Esophagus squamous epithelium (tissue), 5 donors: ENCODE results near the gene SLCO6A1. TPM values are rescaled to one million over a fixed set of nuclear protein-coding genes. Genes with fewer than 3 reads are reported as not detected.

ENCODE experiments used
- DNase-seq: peaks from one replicate; lab custom pipeline; 2025; lab: John Stamatoyannopoulos, UW
- H3K27ac ChIP-seq, 4 donors: fragments of 200-600 bp; sonication (generic); one replicate each; pipeline ENCODE4 v1.5.1; 2016 to 2019; ENCODE audit warnings: mild to moderate bottlenecking in 1 of 4
- H3K27me3 ChIP-seq, 4 donors: fragments of 200-600 bp; sonication (generic); 1 replicate in 3 of 4; 2 replicates in 1 of 4; pipeline versions ENCODE4 v1.5.1 to v1.6.0; 2017 to 2021; ENCODE audit warnings: antibody characterized with exemption in 1 of 4
- H3K36me3 ChIP-seq, 3 donors: fragments of 200-600 bp; sonication (generic); one replicate each; pipeline ENCODE4 v1.5.1; 2016 to 2019
- H3K4me1 ChIP-seq, 3 donors: fragments of 200-600 bp; sonication (generic); one replicate each; pipeline ENCODE4 v1.5.1; 2017 to 2019
- H3K4me3 ChIP-seq, 4 donors: fragments of 200-600 bp; sonication (generic); 1 replicate in 3 of 4; 2 replicates in 1 of 4; pipeline ENCODE4 v1.5.1; 2016 to 2019; ENCODE audit warnings: mild to moderate bottlenecking in 2 of 4, moderate library complexity in 1 of 4
- H3K9me3 ChIP-seq, 3 donors: fragments of 200-600 bp; sonication (generic); one replicate each; pipeline ENCODE4 v1.5.1; 2016 to 2019
- CTCF ChIP-seq, 6 experiments: fragments of 450-650 bp in 4 of 6; fragments of 200-600 bp in 2 of 6; sonication (generic) in 2 of 6; IDR thresholded peaks; one replicate each; pipeline ENCODE4 v1.5.1; 2016 to 2019; ENCODE audit warnings: antibody characterized with exemption in 6 of 6, mild to moderate bottlenecking in 4 of 6, moderate library complexity in 4 of 6
- POLR2A ChIP-seq, 4 donors: fragments of 450-650 bp; IDR thresholded peaks; one replicate each; pipeline ENCODE4 v1.6.1; 2017; ENCODE audit warnings: antibody characterized with exemption in 4 of 4, mild to moderate bottlenecking in 4 of 4, moderate library complexity in 3 of 4
- WGBS, 2 donors: methylation state at CpG; one replicate each; pipeline ENCODE4 v1.1.5; 2018; 5-methylcytosine and 5-hydroxymethylcytosine counted together
- intact Hi-C: fragments of 100-400 bp; cut with DNase I; formaldehyde crosslinking; loops from one replicate; pipeline ENCODE4 v1.15.0; 2022
- total RNA-seq, 4 donors: library from RNA; depleted of rRNA; stranded (reverse); fragments of >200 nt; gene quantifications; one replicate each; pipeline ENCODE4 v1.1.0, GENCODE V29; 2016
- donor health status: DM: yes; HTN: yes; CAD: no.

Gene SLCO6A1
- total RNA-seq, 4 donors from 2014 or later, result not detected

GRCh38 chr5:102532123-102532522 is 33.3 kb upstream of the SLCO6A1 start:
- Histone ChIP-seq H3K36me3 (no peaks in the 10 kb centered on the region), H3K4me3 (no peak overlapping the region), H3K4me1 (no peaks in the 10 kb centered on the region), H3K9me3 (no peaks in the 10 kb centered on the region), H3K27ac (no peak overlapping the region), H3K27me3 (no peaks in the 10 kb centered on the region)
- WGBS, 2 donors, result 66 to 76% methylated on average over 4 of the region's 4 CpGs
- TF ChIP-seq POLR2A (IDR thresholded peaks at IDR 0.05), result no peak
- no peak for TF ChIP-seq CTCF (IDR thresholded peaks at IDR 0.05)
- intact Hi-C loops, result loop anchor here (10.0 kb wide), 1 partner anchor 693 kb away; no protein-coding TSS in a partner anchor
- DNase-seq, result no peak

- no peaks in the 10 kb centered on the region for H3K36me3 ChIP-seq
- no peaks in the 10 kb centered on the region for H3K27me3 ChIP-seq
- no peak overlapping the region for H3K27ac ChIP-seq
- H3K4me1 ChIP-seq, result no peaks in the 10 kb centered on the region
- intact Hi-C loops, result loop anchor here (10.0 kb wide), 1 partner anchor 693 kb away; no protein-coding TSS in a partner anchor
- 78 to 80% methylated on average over 1 of the region's 1 CpG for WGBS, 2 donors
- no peak for DNase-seq
- no peak overlapping the region for H3K4me3 ChIP-seq
- TF ChIP-seq POLR2A (IDR thresholded peaks at IDR 0.05) (no peak), CTCF (IDR thresholded peaks at IDR 0.05) (no peak)
- H3K9me3 ChIP-seq, result no peaks in the 10 kb centered on the region
Measured at GRCh38 chr5:102531506-102531905, 32.7 kb upstream of the SLCO6A1 start.

- Histone ChIP-seq H3K9me3 (no peaks in the 10 kb centered on the region), H3K27ac (no peak overlapping the region), H3K27me3 (no peaks in the 10 kb centered on the region), H3K4me1 (no peaks in the 10 kb centered on the region), H3K4me3 (no peak overlapping the region), H3K36me3 (no peaks in the 10 kb centered on the region)
- 67 to 76% methylated on average over 4 of the region's 4 CpGs for WGBS, 2 donors
- intact Hi-C loops, result no loop called here
- TF ChIP-seq CTCF (IDR thresholded peaks at IDR 0.05), result no peak
- TF ChIP-seq POLR2A (IDR thresholded peaks at IDR 0.05), result no peak
- DNase-seq, result no peak
Measured at GRCh38 chr5:102529447-102529846, 30.6 kb upstream of the SLCO6A1 start.

DNA sequence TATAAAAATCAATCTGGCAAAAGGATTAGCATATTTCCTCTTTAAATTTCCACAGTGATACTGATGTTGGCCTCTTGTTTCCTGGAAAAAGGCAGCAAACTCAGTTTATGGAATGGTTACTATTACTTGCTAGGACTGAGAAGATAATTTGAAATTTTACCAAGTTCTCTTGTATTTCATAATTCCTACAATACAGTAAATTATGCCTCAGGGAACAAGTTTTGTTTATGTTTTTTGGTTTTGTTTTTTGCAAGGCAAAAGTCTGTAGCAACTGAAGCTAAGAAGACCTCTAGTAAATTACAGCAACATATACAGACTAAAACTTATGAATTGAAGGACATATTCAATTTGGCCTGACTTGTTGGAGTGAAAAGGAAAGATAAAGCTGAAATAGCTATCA is 30.2 kb upstream of the SLCO6A1 start:
- H3K9me3 ChIP-seq, result no peaks in the 10 kb centered on the region
- no peak overlapping the region for H3K4me3 ChIP-seq
- H3K27ac ChIP-seq, result no peak overlapping the region
- no peaks in the 10 kb centered on the region for H3K4me1 ChIP-seq
- no peaks in the 10 kb centered on the region for H3K36me3 ChIP-seq
- no peaks in the 10 kb centered on the region for H3K27me3 ChIP-seq
- DNase-seq, result no peak
- TF ChIP-seq CTCF (IDR thresholded peaks at IDR 0.05) (no peak), POLR2A (IDR thresholded peaks at IDR 0.05) (no peak)
- intact Hi-C loops, result no loop called here

GRCh38 chr5:102528600-102528999 is 29.8 kb upstream of the SLCO6A1 start:
- Histone ChIP-seq H3K27ac (no peak overlapping the region), H3K27me3 (no peaks in the 10 kb centered on the region), H3K4me1 (no peaks in the 10 kb centered on the region), H3K9me3 (no peaks in the 10 kb centered on the region), H3K36me3 (no peaks in the 10 kb centered on the region), H3K4me3 (no peak overlapping the region)
- TF ChIP-seq CTCF (IDR thresholded peaks at IDR 0.05), result no peak
- no peak for TF ChIP-seq POLR2A (IDR thresholded peaks at IDR 0.05)
- no peak for DNase-seq
- intact Hi-C loops, result no loop called here
